ENCODE results near the gene GPR6.

The GPR6 gene

GRCh38 chr6:109963598-109964170 is 14.4 kb upstream of the GPR6 start:
- Histone ChIP-seq H3K36me3 (ENCODE audit: insufficient read depth, low read length) (no peaks in the 10 kb centered on the region), H3K27ac (ENCODE audit: low read depth, low read length) (no peak overlapping the region), H3K4me1 (ENCODE audit: insufficient read depth, low read length) (no peaks in the 10 kb centered on the region), H3K9me3 (ENCODE audit: insufficient read depth, low read depth, low read length) (peaks cover 13% of the 10 kb centered on the region), H3K27me3 (ENCODE audit: insufficient read depth, low read length) (peaks cover 2% of the 10 kb centered on the region; the same call in 1 of the 2 replicates), H3K4me3 (ENCODE audit: low read length) (no peak overlapping the region), H3K9ac (ENCODE audit: low read depth, low read length) (no peak overlapping the region)
- WGBS, result 96% methylated on average over 2 of the region's 2 CpGs

DNA sequence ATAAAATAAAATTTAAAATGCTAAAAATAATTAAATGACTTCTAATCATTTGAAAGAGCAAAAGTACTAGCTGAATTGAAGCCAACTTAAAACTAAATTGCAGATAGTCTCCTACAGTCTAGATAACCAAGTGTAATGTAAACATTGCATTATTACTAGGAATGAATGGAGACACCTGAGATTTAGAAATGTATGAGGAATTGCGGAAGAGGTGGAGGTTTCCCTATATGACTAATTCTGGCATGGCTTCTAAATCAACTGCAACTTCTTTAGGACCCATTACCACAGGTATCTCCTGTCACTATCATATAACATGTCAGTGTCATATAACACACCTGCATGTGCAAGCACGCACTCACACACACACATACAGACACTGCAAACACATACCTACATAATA is 13.2 kb upstream of the GPR6 start:
- peaks cover 13% of the 10 kb centered on the region for H3K9me3 ChIP-seq (ENCODE audit: insufficient read depth, low read depth, low read length)
- H3K9ac ChIP-seq (ENCODE audit: low read depth, low read length), result no peak overlapping the region
- H3K36me3 ChIP-seq (ENCODE audit: insufficient read depth, low read length), result no peaks in the 10 kb centered on the region
- no peak overlapping the region for H3K4me3 ChIP-seq (ENCODE audit: low read length)
- 97% methylated on average over 2 of the region's 2 CpGs for WGBS
- H3K27ac ChIP-seq (ENCODE audit: low read depth, low read length), result no peak overlapping the region
- H3K27me3 ChIP-seq (ENCODE audit: insufficient read depth, low read length), result peaks cover 2% of the 10 kb centered on the region; the same call in 1 of the 2 replicates
- H3K4me1 ChIP-seq (ENCODE audit: insufficient read depth, low read length), result no peaks in the 10 kb centered on the region

GRCh38 chr6:109966299-109966698 is 11.8 kb upstream of the GPR6 start:
- H3K27me3 ChIP-seq (ENCODE audit: insufficient read depth, low read length), result peaks cover 2% of the 10 kb centered on the region; the same call in 1 of the 2 replicates
- H3K4me1 ChIP-seq (ENCODE audit: insufficient read depth, low read length), result no peaks in the 10 kb centered on the region
- WGBS, result 100% methylated on average over 1 of the region's 1 CpG
- no peak overlapping the region for H3K9ac ChIP-seq (ENCODE audit: low read depth, low read length)
- no peak overlapping the region for H3K27ac ChIP-seq (ENCODE audit: low read depth, low read length)
- peaks cover 13% of the 10 kb centered on the region for H3K9me3 ChIP-seq (ENCODE audit: insufficient read depth, low read depth, low read length)
- no peaks in the 10 kb centered on the region for H3K36me3 ChIP-seq (ENCODE audit: insufficient read depth, low read length)
- no peak overlapping the region for H3K4me3 ChIP-seq (ENCODE audit: low read length)

GRCh38 chr6:109977791-109978173 is 329 bp upstream of the GPR6 start:
- WGBS, result 14% methylated on average over 9 of the region's 9 CpGs
- H3K4me1 ChIP-seq (ENCODE audit: insufficient read depth, low read length), result no peaks in the 10 kb centered on the region
- H3K36me3 ChIP-seq (ENCODE audit: insufficient read depth, low read length), result no peaks in the 10 kb centered on the region
- peak overlapping the region; percentile 79 for H3K4me3 ChIP-seq (ENCODE audit: low read length)
- no peaks in the 10 kb centered on the region for H3K9me3 ChIP-seq (ENCODE audit: insufficient read depth, low read depth, low read length)
- peaks cover 70% of the 10 kb centered on the region for H3K27me3 ChIP-seq (ENCODE audit: insufficient read depth, low read length)
- H3K9ac ChIP-seq (ENCODE audit: low read depth, low read length), result no peak overlapping the region
- no peak overlapping the region for H3K27ac ChIP-seq (ENCODE audit: low read depth, low read length)

GRCh38 chr6:109979033-109979921 is 1.2 kb downstream of the GPR6 start:
- H3K36me3 ChIP-seq (ENCODE audit: insufficient read depth, low read length), result no peaks in the 10 kb centered on the region
- H3K4me3 ChIP-seq (ENCODE audit: low read length), result peak overlapping the region; percentile 79
- peaks cover 70% of the 10 kb centered on the region for H3K27me3 ChIP-seq (ENCODE audit: insufficient read depth, low read length)
- H3K9ac ChIP-seq (ENCODE audit: low read depth, low read length), result no peak overlapping the region
- 42% methylated on average over 81 of the region's 81 CpGs for WGBS
- no peaks in the 10 kb centered on the region for H3K9me3 ChIP-seq (ENCODE audit: insufficient read depth, low read depth, low read length)
- H3K4me1 ChIP-seq (ENCODE audit: insufficient read depth, low read length), result no peaks in the 10 kb centered on the region
- no peak overlapping the region for H3K27ac ChIP-seq (ENCODE audit: low read depth, low read length)

GRCh38 chr6:109984410-109984809 is 6.3 kb downstream of the GPR6 start:
- 100% methylated on average over 1 of the region's 2 CpGs for WGBS
- Histone ChIP-seq H3K36me3 (ENCODE audit: insufficient read depth, low read length) (no peaks in the 10 kb centered on the region), H3K9ac (ENCODE audit: low read depth, low read length) (no peak overlapping the region), H3K4me1 (ENCODE audit: insufficient read depth, low read length) (no peaks in the 10 kb centered on the region), H3K4me3 (ENCODE audit: low read length) (no peak overlapping the region), H3K27ac (ENCODE audit: low read depth, low read length) (no peak overlapping the region), H3K9me3 (ENCODE audit: insufficient read depth, low read depth, low read length) (no peaks in the 10 kb centered on the region), H3K27me3 (ENCODE audit: insufficient read depth, low read length) (peaks cover 28% of the 10 kb centered on the region)

DNA sequence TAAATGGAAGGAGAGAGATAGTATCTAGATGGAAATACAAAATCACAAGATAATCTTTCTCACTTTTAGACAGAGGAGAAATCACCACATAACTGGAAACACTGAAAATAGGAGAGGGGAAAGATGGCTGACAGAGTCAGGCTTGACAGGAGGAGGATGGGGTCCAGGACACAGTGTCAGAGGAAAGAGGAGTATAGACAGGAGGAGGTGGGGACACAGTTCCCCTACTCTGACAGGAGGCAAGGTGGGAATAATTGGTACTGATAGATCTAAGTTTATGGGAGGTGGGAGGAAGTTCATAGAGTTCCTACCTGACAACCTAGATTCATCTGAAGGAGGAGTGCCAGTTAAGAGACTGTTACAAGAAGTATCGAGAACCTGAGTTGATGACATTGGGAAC is 9.1 kb downstream of the GPR6 start:
- no peak overlapping the region for H3K4me3 ChIP-seq (ENCODE audit: low read length)
- H3K27ac ChIP-seq (ENCODE audit: low read depth, low read length), result no peak overlapping the region
- peaks cover 2% of the 10 kb centered on the region for H3K27me3 ChIP-seq (ENCODE audit: insufficient read depth, low read length)
- H3K4me1 ChIP-seq (ENCODE audit: insufficient read depth, low read length), result no peaks in the 10 kb centered on the region
- WGBS, result 100% methylated on average over 1 of the region's 1 CpG
- H3K36me3 ChIP-seq (ENCODE audit: insufficient read depth, low read length), result no peaks in the 10 kb centered on the region
- no peaks in the 10 kb centered on the region for H3K9me3 ChIP-seq (ENCODE audit: insufficient read depth, low read depth, low read length)
- H3K9ac ChIP-seq (ENCODE audit: low read depth, low read length), result no peak overlapping the region

- Histone ChIP-seq H3K27me3 (ENCODE audit: insufficient read depth, low read length) (no peaks in the 10 kb centered on the region), H3K9ac (ENCODE audit: low read depth, low read length) (no peak overlapping the region), H3K9me3 (ENCODE audit: insufficient read depth, low read depth, low read length) (no peaks in the 10 kb centered on the region), H3K4me3 (ENCODE audit: low read length) (no peak overlapping the region), H3K4me1 (ENCODE audit: insufficient read depth, low read length) (no peaks in the 10 kb centered on the region), H3K27ac (ENCODE audit: low read depth, low read length) (no peak overlapping the region), H3K36me3 (ENCODE audit: insufficient read depth, low read length) (no peaks in the 10 kb centered on the region)
- WGBS, result 92% methylated on average over 4 of the region's 4 CpGs
These were observed 13.3 kb downstream of the GPR6 start for GRCh38 chr6:109991201-109992101.

- Histone ChIP-seq H3K36me3 (ENCODE audit: insufficient read depth, low read length) (no peaks in the 10 kb centered on the region), H3K4me3 (ENCODE audit: low read length) (no peak overlapping the region), H3K9me3 (ENCODE audit: insufficient read depth, low read depth, low read length) (no peaks in the 10 kb centered on the region), H3K27ac (ENCODE audit: low read depth, low read length) (no peak overlapping the region), H3K9ac (ENCODE audit: low read depth, low read length) (no peak overlapping the region), H3K4me1 (ENCODE audit: insufficient read depth, low read length) (no peaks in the 10 kb centered on the region), H3K27me3 (ENCODE audit: insufficient read depth, low read length) (no peaks in the 10 kb centered on the region)
- WGBS, result 53% methylated on average over 3 of the region's 3 CpGs
These were observed 20.2 kb downstream of the GPR6 start for GRCh38 chr6:109998159-109998785.

DNA sequence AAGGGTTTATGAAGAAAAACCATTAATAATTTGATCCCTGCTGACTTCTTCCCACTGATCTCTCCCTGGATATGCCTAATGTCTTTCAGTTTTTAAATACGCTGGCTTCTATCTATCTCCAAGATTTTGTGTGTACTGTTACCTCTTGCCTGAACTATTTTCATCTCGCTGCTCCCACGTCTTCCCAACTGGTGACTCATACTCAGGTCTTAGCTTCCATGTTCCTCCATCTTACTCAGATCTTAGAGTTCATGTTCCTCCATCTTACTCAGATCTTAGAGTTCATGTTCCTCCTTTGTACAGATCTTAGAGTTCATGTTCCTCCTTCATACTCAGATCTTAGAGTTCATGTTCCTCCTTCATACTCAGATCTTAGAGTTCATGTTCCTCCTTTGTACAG is 21.6 kb downstream of the GPR6 start:
- Histone ChIP-seq H3K4me1 (ENCODE audit: insufficient read depth, low read length) (no peaks in the 10 kb centered on the region), H3K36me3 (ENCODE audit: insufficient read depth, low read length) (no peaks in the 10 kb centered on the region), H3K9me3 (ENCODE audit: insufficient read depth, low read depth, low read length) (no peaks in the 10 kb centered on the region), H3K27ac (ENCODE audit: low read depth, low read length) (no peak overlapping the region), H3K27me3 (ENCODE audit: insufficient read depth, low read length) (no peaks in the 10 kb centered on the region), H3K4me3 (ENCODE audit: low read length) (no peak overlapping the region), H3K9ac (ENCODE audit: low read depth, low read length) (no peak overlapping the region)
- WGBS, result 86% methylated on average over 3 of the region's 3 CpGs
